ENCODE results near the gene SLC25A14.

GRCh38 chrX:130414800-130415199 is 75.1 kb downstream of the SLC25A14 start:
- no peak for TF ChIP-seq POLR2A (IDR thresholded peaks at IDR 0.05; ENCODE audit: low read length)
- TF ChIP-seq MAX (IDR thresholded peaks at IDR 0.05) = no peak
- TF ChIP-seq CTCF (IDR thresholded peaks at IDR 0.05) = no peak
- TF ChIP-seq PBX3 (IDR thresholded peaks at IDR 0.05) = no peak
- no peak for TF ChIP-seq NR3C1 (IDR thresholded peaks at IDR 0.05)
- no peak for TF ChIP-seq CHD4 (IDR thresholded peaks at IDR 0.05; ENCODE audit: borderline replicate concordance)
- TF ChIP-seq E2F6 (IDR thresholded peaks at IDR 0.05; ENCODE audit: borderline replicate concordance, low read depth) = no peak
- TF ChIP-seq MAFK (IDR thresholded peaks at IDR 0.05; ENCODE audit: partially characterized antibody) = no peak
- TF ChIP-seq RAD21 (conservative IDR thresholded peaks at IDR 0.05 in 1 of 2, IDR thresholded peaks at IDR 0.05 in 1 of 2) = no peak

All from A549 (cell line).